CD4-positive, alpha-beta T cell treated with Interleukin-17A for 1 hour (primary cell): Measurements from ENCODE around the gene RBM18.

ENCODE experiments used
- DNase-seq: peaks from one replicate; pipeline ENCODE4 v3.0.0-alpha.2; 2020

RBM18 gene

DNA sequence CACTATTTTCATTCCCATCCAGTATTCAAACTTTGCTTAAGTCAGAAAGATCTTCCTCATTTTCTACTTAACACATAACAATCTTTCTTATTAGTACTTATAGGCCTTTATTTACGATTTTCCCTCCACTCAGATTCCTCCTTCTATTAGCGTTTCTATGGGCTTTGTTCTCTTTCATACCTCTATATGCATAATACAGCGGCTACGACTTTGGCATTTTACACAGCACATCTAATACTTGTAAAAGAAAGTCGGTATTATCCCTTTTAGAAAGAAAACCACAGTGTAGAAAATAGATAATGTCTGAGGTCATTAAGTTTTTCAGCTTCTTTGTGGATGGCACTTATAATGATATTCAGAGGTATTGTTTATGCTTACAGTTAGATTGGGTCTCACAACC lies 8.4 kb downstream of the RBM18 start:
- DNase-seq, result no peak

DNA sequence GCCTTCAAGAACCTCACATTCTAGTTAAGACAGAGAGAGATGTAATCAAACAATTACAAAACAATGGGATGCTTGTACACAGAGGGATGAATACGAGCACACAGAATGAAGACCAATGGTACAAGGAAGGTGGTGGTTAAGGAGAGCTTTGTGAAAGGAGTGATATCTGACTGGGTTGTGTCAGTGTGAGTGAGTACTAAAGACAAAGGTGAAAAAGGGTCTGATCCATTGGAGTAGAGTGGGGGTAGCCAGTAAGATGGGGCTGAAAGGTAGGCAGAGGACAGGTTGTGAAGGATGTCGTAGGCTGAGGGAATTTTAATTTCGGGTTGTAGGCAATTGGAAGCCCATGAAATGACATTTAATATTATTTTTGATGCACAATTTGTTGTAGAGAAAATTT lies 9.9 kb downstream of the RBM18 start:
- no peak for DNase-seq

DNA sequence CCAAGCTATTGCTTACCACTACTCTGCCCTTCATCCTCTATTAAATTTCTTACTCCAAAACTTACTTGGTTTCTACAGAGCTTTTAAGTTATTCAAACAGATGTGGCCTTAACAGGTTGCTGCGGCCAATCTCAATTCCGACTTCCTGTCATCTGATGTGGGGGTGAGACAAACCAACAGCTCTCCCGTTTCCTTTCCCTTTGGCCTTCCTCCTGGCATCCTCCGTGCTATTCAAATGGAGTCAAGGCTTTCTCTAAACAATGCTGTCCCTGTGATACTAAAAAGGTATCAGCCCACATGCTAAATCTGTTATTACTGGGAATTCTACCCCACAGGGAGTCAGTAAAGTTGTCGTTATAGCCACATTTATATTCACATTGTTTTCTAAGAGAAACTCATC lies 11.8 kb downstream of the RBM18 start:
- DNase-seq, result no peak

DNA sequence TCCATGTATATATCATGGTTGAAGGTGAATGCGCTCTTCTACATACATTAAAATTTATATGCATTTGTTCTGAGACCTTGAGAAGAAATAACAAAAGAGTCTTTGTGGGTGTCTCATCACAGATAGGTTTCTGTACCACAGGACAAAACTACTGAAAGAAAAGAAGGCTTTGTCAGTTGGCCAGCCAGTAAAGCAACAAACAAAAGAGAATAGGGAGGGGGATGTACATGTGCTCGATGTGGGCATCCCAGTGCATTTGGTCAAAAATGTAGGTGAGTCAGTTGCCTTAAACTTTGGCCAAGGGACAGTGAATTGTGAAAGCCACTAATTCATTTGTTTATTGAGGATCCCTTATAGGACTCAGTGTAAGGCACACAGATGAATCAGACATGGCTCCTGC lies 13.3 kb downstream of the RBM18 start:
- DNase-seq, result no peak

DNA sequence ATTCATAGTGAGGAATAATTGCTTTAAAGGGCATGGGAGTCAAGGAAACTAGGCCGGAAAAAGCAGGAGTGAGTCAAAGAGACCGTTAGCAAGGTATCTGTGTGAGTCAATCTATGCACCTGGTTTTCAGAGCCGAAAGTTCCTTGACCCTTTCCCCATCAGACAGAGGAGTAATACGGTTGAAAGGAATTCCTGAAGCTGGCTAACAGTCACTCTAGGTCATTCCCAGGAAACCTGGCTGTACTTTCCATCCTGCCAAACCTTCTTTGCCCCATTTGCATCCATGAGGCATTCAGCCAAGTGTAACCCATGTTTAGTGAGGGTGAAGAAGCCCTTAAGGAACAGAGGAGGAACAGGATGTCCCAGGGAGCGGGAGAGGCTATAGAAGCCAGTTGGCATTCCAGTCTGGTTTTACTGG lies 16.2 kb downstream of the RBM18 start:
- no peak for DNase-seq

DNA sequence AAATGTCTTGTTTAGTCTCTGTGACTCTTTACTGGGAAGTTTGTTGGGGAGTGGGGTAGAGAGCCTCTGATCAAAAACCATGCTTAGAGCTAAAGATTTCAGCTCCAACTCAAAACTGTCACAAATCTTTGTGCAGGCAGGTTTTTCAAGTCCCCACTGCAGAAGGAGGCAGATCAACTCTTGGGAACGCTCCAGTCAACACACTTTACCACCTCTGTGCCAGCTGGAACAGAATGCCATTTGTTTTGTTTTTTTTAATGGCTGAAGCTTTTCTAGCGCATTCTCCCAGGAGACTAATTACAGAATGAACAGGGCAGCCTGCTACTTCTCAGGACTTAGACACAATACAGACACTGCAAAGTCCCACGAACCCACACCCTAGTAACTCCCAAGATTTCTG lies 18.0 kb downstream of the RBM18 start:
- DNase-seq, result no peak

DNA sequence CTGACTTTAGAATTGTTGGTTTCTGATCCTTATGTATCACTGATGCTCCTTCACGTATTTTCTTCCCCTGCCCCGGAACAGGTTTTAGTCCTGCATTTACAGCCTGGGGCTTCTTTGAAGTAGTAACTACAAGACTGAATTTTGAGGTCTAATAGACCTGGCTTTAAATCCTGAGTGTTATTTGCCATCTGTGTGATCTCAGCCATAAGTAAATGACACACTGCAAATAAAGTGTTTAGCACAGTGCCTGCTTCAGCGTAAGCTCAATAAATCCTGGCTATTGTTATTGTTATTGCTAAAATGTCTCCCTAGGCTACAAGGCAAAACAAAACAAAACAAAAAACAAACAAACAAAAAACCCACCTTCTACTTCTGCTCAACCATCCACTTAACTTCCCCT lies 20.3 kb downstream of the RBM18 start:
- DNase-seq, result no peak

DNA sequence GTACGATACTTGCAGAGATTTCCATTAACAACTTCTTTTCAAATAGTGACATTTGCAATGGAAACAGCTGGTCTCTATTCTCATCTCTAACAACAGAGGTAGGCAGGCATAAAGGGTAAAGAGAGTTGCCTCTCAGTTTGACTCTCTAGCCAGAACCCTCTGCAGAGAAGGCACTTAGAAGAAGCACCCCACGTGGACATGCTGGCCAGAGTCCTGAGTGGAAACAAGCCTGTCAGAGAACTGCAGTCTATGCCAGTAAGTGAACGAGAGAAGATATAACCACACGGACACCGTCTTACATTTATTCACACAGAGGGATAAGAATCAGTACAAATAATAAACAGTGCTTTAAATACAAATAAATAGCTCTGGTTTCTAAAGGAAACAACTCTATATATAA lies 24.9 kb downstream of the RBM18 start:
- DNase-seq, result no peak

DNA sequence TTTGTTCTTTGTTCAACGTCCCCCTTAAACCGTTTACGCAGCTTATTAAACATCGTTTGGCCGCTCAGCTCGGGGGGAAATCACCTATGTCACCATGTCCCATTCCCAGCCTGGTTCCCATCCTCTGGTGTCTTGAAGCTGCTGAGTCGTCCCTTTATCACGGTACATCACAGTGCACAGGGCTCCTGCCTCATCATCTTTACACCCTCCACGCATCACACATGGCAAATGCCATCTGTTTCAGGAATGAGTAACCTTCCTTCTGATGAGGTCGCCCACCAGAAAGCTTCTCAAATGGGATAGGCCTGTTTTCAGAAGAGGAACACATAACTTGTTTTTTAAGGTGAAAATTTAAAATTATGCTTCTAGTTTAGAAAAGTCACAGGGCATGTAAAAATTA lies 28.0 kb downstream of the RBM18 start:
- DNase-seq, result no peak

DNA sequence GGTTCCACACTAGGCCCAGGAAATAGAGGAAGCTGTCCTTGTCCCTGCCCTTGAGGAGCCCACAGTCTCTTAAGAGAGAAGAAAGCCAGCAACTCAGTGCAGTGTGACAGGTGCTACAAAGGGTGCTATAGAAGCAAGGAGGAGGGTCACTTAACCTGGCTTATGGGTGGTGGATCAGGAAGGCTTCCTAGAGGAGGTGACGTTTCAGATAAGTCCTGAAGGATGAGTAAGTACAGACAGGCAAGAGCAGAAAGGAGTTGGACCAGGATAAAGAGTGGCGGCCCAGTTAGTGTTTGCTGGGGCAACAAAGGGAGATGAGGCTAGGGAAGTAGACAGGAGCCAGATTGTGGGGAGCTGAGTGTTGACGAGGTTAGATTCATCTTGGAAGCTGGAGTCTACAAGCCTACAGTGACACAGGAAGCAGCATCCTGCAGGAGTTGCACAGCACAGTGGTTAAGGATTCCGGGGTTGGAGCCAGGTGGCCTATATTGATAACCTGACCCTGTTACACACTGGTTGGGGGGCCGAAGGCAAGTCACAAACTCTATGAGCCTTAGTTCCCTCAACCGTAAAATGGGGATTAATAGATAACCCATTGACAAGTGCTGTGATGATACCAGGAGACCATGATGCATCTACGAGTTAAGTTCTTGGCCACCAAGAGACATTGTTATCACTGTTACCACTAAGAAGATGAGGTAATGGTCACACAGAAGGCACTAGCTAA lies 30.5 kb downstream of the RBM18 start:
- DNase-seq, result no peak

DNA sequence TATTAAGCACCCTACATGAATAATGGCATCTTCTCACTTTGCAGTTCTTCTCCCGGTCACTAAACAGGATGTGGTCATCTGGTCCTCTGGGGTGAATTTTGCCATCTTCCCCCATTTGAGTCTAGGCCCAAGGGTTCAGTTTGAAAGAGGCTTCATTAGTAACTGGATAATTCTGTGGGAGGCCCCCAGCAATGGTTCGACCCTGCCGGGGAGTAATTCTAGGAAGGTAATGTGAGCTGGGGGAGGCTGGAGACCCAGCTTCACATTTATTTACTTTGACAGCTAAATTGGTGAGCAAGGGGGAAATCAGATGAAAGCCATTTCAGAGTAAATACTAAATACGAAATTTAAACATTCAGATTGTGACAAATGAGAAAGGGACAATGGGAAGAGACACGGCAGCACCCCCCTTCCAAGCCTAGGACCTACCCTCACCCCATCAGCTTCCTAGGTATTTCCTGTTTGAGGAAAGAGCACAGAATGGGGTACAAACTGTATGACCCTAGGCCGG lies 31.8 kb downstream of the RBM18 start:
- no peak for DNase-seq

DNA sequence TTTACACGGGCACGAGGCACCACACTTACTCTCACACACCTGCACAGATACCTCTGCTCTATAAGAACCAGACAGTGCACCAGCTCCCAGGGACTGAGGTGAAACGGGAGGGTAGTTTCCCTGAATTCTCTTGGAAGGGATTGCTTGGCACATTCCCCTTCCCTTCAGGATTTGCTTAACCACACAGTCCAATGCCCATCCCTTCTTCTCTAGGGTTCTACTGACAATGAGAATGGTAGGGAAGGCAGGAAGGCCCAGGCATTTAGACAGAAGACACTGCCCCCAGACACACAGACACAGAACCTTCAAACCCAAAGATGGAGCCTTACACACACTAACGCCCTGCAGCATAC lies 35.2 kb downstream of the RBM18 start:
- DNase-seq, result no peak

DNA sequence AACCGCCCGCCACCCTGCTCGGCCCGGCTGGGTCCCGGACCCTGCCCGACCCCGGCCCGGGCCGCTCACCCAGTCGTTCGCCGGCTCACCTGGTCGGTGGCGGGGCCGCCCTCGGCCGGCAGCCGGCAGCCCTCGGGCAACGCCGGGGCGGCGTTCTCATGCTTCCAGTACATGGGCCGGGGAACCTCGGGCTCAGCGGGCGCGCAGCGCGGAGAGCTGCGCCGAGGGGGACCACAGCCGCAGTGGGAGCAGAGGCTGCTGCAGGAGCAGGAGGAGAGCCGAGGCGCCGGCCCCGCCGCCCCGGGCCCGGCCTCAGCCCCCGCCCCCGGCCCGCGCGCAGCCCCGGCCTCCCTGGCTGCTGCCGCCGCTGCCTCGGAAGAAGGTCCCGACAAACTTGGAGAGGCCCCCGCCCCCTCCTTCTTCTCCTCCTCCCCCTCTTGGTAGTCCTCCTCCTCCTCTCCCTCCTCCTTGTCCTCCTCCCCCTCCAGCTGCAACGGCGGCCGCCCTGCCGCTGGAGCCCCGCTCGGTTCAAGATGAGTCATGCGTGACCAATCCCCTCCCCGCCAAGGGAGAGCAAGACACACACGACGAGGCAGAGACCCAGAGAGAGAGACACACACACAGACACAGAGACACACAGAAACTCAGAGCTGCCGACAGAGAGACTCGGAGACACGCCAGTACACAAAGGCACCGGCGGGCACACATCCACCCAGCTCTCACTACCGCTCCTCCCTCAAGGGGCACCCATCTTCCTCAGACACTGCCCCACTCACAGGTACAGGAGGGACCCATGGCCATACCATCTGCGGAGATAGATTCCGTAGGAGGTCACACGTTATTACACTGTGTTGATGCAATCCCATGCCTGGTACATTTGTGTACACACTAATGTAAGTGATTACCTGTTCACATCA lies 35.8 kb downstream of the RBM18 start, which contains the start of gene LHX6:
Gene LHX6, minus strand, starts transcription at position 390 of the 917 bp plus-strand sequence. Its CDS starts 217 bp downstream, at position 173.
- no peak for DNase-seq

DNA sequence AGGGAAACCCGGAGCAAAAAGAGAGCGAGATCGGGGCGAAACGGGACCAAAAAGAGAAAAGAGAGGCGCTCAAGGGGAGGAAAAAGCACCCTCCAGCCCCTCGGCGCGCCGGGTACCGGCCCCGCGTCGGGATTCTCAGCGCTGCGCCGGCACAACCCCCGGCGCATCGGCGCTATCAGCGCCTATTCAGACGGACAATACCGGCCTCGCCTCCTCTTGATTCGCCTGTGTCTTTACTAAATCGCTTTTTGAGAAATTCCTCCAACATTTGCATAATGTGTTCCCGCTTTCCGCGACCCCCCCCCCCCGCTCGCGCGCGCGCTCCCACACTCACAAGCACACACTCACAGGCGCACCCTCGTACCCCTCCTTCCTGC lies 36.5 kb downstream of the RBM18 start:
- DNase-seq, result no peak

DNA sequence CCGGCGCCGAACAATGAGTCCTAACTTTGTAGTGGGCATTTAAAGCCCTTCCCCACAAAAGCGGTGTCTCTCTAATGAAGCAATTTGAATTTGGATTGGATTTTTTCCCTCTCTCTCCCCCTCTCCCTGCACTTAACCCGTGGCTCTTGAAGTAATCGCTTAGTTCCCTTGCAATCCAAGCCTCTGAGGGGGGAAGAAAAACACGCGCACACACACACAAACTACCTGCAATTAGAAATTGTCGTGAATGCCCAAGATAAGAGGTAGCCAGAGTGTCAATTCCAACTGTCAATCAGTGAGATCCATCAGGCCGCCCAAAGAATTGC lies 37.1 kb downstream of the RBM18 start:
- no peak for DNase-seq

DNA sequence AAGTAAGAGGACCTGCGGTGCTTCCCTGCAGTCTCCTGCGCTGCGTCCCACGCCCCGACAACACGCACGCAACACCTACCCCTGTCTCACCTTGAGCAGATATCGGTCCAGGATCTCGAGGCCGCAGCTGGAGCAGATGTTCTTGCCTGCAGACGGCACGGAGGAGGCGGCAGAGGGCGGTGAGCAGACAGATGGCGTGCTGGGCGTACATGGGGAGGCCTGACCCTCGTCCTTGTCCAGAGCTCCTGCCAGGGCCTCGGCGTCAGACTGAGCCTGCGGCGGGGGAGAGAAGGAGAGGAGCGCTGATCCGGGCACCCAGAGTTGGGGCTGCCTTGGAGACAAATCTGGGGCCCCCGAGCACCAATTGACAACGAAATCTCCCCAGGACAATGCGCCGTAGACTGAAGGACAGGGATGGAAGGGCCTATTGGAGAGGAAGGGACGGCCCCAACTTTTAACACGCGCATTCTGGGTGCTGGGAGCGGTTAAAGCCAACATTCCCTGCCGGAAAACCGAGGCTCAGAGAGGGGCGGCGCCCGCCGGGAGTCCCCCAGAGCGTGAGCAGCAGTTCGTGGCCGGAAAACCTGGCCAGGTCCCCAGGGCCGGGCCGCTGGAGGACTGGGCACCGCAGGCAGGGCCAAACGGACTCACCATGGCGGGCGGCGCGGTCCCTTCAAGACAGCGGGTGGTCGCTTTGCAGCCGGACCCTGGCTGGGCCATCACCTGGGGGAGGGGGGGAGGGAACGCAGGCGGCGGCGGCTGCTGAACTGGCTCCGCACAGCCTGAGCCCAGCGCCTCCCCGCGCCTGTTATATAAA lies 37.7 kb downstream of the RBM18 start:
- no peak for DNase-seq

DNA sequence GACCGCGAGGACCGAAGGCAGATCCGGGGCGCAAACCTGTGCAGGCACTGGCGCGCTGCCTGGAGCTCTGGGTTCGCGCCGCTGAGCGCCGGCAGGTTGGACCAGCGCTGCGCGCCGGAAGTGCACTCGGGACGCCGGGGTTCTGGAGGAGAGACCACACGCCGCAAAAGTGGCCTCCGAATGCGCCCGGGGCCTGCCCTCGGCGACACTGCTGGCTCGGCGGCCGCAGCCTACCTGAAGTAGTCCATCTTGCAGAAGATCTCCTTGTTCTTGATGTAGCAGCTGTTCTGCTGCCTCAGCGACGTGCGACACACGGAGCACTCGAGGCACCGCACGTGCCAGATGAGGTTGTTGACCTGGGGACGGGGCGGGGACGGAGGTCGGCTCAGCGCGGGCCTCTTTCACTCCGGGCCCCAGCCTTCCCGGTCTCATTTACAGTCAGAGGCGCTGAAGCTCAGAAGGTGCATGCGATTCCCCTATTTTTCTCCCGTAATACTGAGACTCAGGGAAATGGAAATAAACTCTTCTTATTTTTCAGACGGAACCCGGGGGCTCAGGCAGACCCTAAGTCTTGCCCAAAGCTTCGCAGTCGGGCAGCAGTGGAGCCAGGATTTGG lies 38.4 kb downstream of the RBM18 start:
- DNase-seq, result no peak

DNA sequence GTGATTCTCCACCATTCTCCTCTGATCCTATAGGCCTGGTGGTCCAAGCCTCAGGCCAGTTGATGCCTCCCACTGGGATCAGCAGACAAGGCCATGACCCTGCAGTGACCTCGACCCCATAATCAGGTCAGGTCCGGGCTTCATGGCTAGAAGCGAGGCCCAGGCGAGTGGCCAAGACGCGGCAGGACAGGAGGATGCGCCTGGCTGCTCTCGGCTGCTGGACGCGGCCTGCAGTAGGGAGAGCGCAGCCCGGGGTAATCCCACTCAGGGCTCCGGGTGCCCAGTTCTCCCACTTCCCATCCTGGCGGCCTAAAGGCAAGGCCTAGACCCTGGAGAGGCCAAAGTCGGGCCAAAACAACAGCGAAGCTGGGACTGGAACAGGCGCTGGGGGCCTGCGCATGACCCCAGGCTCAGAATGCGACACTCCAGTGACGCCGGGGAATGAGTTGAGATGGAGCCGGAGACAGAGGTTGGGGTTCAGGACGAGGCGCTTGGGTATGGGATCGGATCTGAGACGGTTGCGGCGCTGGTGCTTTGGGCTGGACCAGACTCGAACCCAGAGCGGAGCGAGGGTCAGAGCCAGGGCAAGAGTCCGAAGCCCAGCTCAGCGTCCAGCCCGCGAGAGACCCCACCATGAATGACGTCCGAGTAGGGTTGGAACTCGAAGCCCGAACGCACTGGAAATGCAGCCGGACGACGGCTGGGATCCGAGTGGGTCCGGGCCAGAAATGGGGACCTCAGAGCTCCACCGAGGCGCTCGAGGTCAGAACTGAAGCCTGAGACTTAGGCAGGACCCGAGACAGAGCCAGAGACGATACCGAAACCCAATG lies 39.1 kb downstream of the RBM18 start:
- no peak for DNase-seq

DNA sequence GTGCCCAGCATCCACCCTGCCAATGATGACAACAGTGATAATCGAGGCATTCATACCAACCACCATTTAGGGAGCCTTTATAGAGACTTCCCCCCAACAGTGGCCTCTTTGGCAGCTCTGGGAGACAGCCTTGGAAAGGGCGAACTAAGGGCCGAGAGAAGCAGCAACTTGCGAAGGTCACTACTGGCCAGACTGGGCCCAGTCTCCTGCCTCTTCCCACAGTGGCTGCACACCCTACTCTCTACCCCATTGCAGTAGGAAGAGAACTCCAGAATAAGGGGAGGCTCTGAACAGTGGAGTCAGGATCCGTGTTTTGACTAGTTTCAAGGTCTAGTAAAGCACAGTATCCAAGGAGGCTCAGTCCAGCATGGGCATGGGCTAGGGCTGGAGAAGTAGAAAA lies 41.2 kb downstream of the RBM18 start:
- no peak for DNase-seq

DNA sequence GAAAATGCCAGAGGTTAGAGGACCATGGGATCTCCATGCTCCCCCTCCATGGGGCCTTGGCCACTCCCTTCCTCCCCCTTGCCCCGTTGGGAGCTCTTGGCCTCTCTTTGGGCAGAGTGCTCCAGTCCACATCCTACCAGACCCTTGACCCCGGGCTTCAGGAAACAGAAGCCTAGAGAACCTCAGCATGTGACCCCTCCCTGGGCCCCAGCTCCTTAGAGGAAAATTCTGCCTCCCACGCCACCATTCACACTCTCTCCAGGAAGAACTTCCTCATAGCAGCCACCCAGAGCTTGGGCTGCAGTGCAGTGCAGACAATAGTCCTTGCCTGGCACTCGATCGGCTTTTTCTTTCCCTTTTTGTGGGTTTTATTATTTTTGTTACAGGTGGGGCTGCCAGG lies 41.8 kb downstream of the RBM18 start:
- DNase-seq, result no peak

DNA sequence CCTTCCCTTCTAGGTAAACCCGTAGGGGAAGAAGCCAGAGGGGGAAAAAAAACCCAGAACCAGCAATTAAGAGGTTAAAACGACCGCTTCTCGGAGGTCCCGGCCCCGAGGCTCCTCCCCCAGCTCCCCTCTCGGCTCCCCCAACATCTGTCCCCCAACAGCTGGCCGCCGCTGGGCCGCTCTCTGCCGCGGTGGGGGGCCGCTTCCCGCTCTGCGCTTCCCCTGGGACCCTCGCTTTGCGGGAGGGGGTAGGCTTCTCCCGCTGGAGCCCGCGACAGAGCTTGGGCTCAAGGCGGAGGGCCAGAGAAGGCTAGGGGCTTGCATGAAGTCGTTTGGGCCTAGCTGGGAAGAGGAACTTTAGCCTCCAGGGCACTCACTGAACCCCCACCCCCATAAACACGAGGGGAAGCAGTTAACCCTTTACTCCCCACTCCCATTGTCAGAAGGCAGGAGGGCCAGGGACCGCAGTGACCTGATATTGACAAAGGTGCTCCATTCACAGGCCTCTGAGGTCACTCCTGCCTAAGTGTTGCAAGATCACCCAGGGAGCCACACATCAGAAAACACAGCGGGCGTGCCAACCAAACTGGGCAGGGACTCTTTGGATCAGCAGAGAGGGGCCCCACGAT lies 43.3 kb downstream of the RBM18 start:
- no peak for DNase-seq
